Measurements from ENCODE around the gene THSD4.

- TF ChIP-seq, protein P1, sequence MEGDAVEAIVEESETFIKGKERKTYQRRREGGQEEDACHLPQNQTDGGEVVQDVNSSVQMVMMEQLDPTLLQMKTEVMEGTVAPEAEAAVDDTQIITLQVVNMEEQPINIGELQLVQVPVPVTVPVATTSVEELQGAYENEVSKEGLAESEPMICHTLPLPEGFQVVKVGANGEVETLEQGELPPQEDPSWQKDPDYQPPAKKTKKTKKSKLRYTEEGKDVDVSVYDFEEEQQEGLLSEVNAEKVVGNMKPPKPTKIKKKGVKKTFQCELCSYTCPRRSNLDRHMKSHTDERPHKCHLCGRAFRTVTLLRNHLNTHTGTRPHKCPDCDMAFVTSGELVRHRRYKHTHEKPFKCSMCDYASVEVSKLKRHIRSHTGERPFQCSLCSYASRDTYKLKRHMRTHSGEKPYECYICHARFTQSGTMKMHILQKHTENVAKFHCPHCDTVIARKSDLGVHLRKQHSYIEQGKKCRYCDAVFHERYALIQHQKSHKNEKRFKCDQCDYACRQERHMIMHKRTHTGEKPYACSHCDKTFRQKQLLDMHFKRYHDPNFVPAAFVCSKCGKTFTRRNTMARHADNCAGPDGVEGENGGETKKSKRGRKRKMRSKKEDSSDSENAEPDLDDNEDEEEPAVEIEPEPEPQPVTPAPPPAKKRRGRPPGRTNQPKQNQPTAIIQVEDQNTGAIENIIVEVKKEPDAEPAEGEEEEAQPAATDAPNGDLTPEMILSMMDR (IDR thresholded peaks at IDR 0.05), result no peak
- TF ChIP-seq POLR2A (IDR thresholded peaks at IDR 0.05), result no peak
These were observed 173.2 kb downstream of the THSD4 start for GRCh38 chr15:71288348-71288955.
